ENCODE measurements around the gene ZNF33A. TPM values are rescaled to one million over a fixed set of nuclear protein-coding genes. Genes with fewer than 3 reads are reported as not detected.
"Not testable (repeated sequence)": the region's sequence is repeated elsewhere in the genome, so short reads cannot be mapped to it uniquely, and the experiment has no call there.

ZNF33A gene
- total RNA-seq, 1 experiment from 2014 or later, result 18.0 TPM

GRCh38 chr10:38050212-38050611, 39.7 kb downstream of the ZNF33A start:
- H3K36me3 ChIP-seq (ENCODE audit: low read depth, low read length), result peaks cover 81% of the 10 kb centered on the region

GRCh38 chr10:38054361-38054797, 43.9 kb downstream of the ZNF33A start:
- Histone ChIP-seq H3F3A (ENCODE audit: low read length, unreplicated experiment) (no peaks in the 10 kb centered on the region), H3K27ac (ENCODE audit: low read length) (no peak overlapping the region), H2AFZ (ENCODE audit: low read length) (no peak overlapping the region), H3K9me3 (ENCODE audit: low read length) (peaks cover 63% of the 10 kb centered on the region), H3K4me1 (ENCODE audit: insufficient read depth, low read length) (no peaks in the 10 kb centered on the region), H3K9me2 (replicated peaks; ENCODE audit: low read length) (no peaks in the 10 kb centered on the region), H4K20me1 (ENCODE audit: low read length) (no peaks in the 10 kb centered on the region), H3K36me3 (ENCODE audit: low read depth, low read length) (peaks cover 93% of the 10 kb centered on the region), H3K27me3 (ENCODE audit: low read length) (no peaks in the 10 kb centered on the region), H3K9ac (ENCODE audit: low read length) (no peak overlapping the region), H3K4me3 (ENCODE audit: low read length) (no peak overlapping the region; the same call in 1 of the 2 replicates), H3K79me2 (ENCODE audit: low read length) (no peaks in the 10 kb centered on the region), H3K4me2 (ENCODE audit: low read length) (no peak overlapping the region)
- ChIA-PET CTCF (no interaction called here), POLR2A (ENCODE audit: unreplicated experiment) (no interaction called here)
- intact Hi-C loops (cut with micrococcal nuclease), result loop anchor here (10.0 kb wide), 1 partner anchor 80 kb away; the partner anchor contains the start of gene ZNF25
- DNase-seq (no peak), ATAC-seq (no peak)
- BruUV-seq (replicated peaks), result no TSS peak
- TF ChIP-seq EZH2phosphoT487 (IDR thresholded peaks at IDR 0.05; ENCODE audit: borderline replicate concordance, low read length), result no peak
- no peak for TF ChIP-seq EZH2 (IDR thresholded peaks at IDR 0.05; ENCODE audit: low read length, unreplicated experiment)
- TF ChIP-seq CTCF (conservative IDR thresholded peaks at IDR 0.05; ENCODE audit: low read depth, low read length), result no peak

More at GRCh38 chr10:38050212-38050611, 39.7 kb downstream of the ZNF33A start:
- no peaks in the 10 kb centered on the region for H3F3A ChIP-seq (ENCODE audit: low read length, unreplicated experiment)
- no peaks in the 10 kb centered on the region for H3K4me1 ChIP-seq (ENCODE audit: insufficient read depth, low read length)
- no peaks in the 10 kb centered on the region for H3K9me2 ChIP-seq (replicated peaks; ENCODE audit: low read length)
- H2AFZ ChIP-seq (ENCODE audit: low read length), result no peak overlapping the region
- no peaks in the 10 kb centered on the region for H4K20me1 ChIP-seq (ENCODE audit: low read length)
- H3K4me3 ChIP-seq (ENCODE audit: low read length), result no peak overlapping the region
- H3K9ac ChIP-seq (ENCODE audit: low read length), result no peak overlapping the region
- H3K27ac ChIP-seq (ENCODE audit: low read length), result no peak overlapping the region
- intact Hi-C loops (cut with micrococcal nuclease), result loop anchor here (10.0 kb wide), 1 partner anchor 75 kb away; the partner anchor contains the start of gene ZNF25
- ChIA-PET POLR2A (ENCODE audit: unreplicated experiment) (no interaction called here), CTCF (no interaction called here)
- H3K9me3 ChIP-seq (ENCODE audit: low read length), result peaks cover 37% of the 10 kb centered on the region
- no peak overlapping the region for H3K4me2 ChIP-seq (ENCODE audit: low read length)
- no peaks in the 10 kb centered on the region for H3K79me2 ChIP-seq (ENCODE audit: low read length)
- BruUV-seq (replicated peaks), result no TSS peak
- ATAC-seq (no peak), DNase-seq (no peak)
- H3K27me3 ChIP-seq (ENCODE audit: low read length), result no peaks in the 10 kb centered on the region
- TF ChIP-seq EZH2phosphoT487 (IDR thresholded peaks at IDR 0.05; ENCODE audit: borderline replicate concordance, low read length) (no peak), EZH2 (IDR thresholded peaks at IDR 0.05; ENCODE audit: low read length, unreplicated experiment) (no peak), CTCF (conservative IDR thresholded peaks at IDR 0.05; ENCODE audit: low read depth, low read length) (no peak)

GRCh38 chr10:38055274-38055894, 44.9 kb downstream of the ZNF33A start:
- H3K4me1 ChIP-seq (ENCODE audit: insufficient read depth, low read length); H3K27ac ChIP-seq (ENCODE audit: low read length); H3K4me3 ChIP-seq (ENCODE audit: low read length); H3K9me2 ChIP-seq (replicated peaks; ENCODE audit: low read length); H3K9ac ChIP-seq (ENCODE audit: low read length); H3K27me3 ChIP-seq (ENCODE audit: low read length); H2AFZ ChIP-seq (ENCODE audit: low read length); H3K79me2 ChIP-seq (ENCODE audit: low read length); ATAC-seq; DNase-seq; H3F3A ChIP-seq (ENCODE audit: low read length, unreplicated experiment); H4K20me1 ChIP-seq (ENCODE audit: low read length); CTCF ChIA-PET; H3K4me2 ChIP-seq (ENCODE audit: low read length); POLR2A ChIA-PET (ENCODE audit: unreplicated experiment): not testable (repeated sequence)
- intact Hi-C loops (cut with micrococcal nuclease), result loop anchor here (10.0 kb wide), 1 partner anchor 81 kb away; the partner anchor contains the start of gene ZNF25
- TSS peak; percentile 1 for BruUV-seq (replicated peaks)
- H3K9me3 ChIP-seq (ENCODE audit: low read length), result peaks cover 57% of the 10 kb centered on the region
- H3K36me3 ChIP-seq (ENCODE audit: low read depth, low read length), result peaks cover 93% of the 10 kb centered on the region

GRCh38 chr10:38069663-38070062, 59.2 kb downstream of the ZNF33A start:
- H3K27ac ChIP-seq (ENCODE audit: low read length); CTCF ChIA-PET; intact Hi-C loops (cut with micrococcal nuclease); H3K4me3 ChIP-seq (ENCODE audit: low read length); H4K20me1 ChIP-seq (ENCODE audit: low read length); H3K4me1 ChIP-seq (ENCODE audit: insufficient read depth, low read length); BruUV-seq (replicated peaks); H3F3A ChIP-seq (ENCODE audit: low read length, unreplicated experiment); H3K4me2 ChIP-seq (ENCODE audit: low read length); H3K9ac ChIP-seq (ENCODE audit: low read length); H3K79me2 ChIP-seq (ENCODE audit: low read length); H2AFZ ChIP-seq (ENCODE audit: low read length); H3K27me3 ChIP-seq (ENCODE audit: low read length); H3K36me3 ChIP-seq (ENCODE audit: low read depth, low read length); H3K9me3 ChIP-seq (ENCODE audit: low read length); ATAC-seq; H3K9me2 ChIP-seq (replicated peaks; ENCODE audit: low read length); POLR2A ChIA-PET (ENCODE audit: unreplicated experiment): not testable (repeated sequence)
- peak; percentile 59 for DNase-seq
